ENCODE measurements around the gene CLPTM1L. TPM values are rescaled to one million over a fixed set of nuclear protein-coding genes. Genes with fewer than 3 reads are reported as not detected.

Gene CLPTM1L
- total and polyA plus RNA-seq, 9 of the 15 experiments (the other 6 are each of a cell fraction or from before 2014, with no cell fraction given): 3.5 to 217 (median 177) TPM

- in situ Hi-C loops (cut with MboI): no loop called here
- TF ChIP-seq POLR2AphosphoS5 (IDR thresholded peaks at IDR 0.05; ENCODE audit: control insufficient read depth, insufficient read depth, low read depth, low read length): no peak
- TF ChIP-seq ZNF140 (CRISPR knock-in tag; IDR thresholded peaks at IDR 0.05): no peak
- TF ChIP-seq CBFA2T2 (conservative IDR thresholded peaks at IDR 0.05): no peak
- TF ChIP-seq FOXP4 (CRISPR knock-in tag; IDR thresholded peaks at IDR 0.05; ENCODE audit: borderline replicate concordance): no peak
- TF ChIP-seq E4F1 (CRISPR knock-in tag; IDR thresholded peaks at IDR 0.05; ENCODE audit: borderline replicate concordance): no peak
- TF ChIP-seq TCF7 (IDR thresholded peaks at IDR 0.05; ENCODE audit: borderline replicate concordance): no peak
- TF ChIP-seq TAF15 (IDR thresholded peaks at IDR 0.05; ENCODE audit: low read depth, low read length): no peak
- no peak for TF ChIP-seq BRCA1 (IDR thresholded peaks at IDR 0.05)
- TF ChIP-seq BRCA1 (CRISPR knock-in tag; IDR thresholded peaks at IDR 0.05): no peak
- no peak for TF ChIP-seq RFX1 (IDR thresholded peaks at IDR 0.05)
Measured at GRCh38 chr5:1270426-1270825, 74.5 kb downstream of the CLPTM1L start.

More at GRCh38 chr5:1270426-1270825, 74.5 kb downstream of the CLPTM1L start:
- ChIA-PET CTCF (ENCODE audit: low intra/inter-chr PET ratio) (no interaction called here), POLR2A (no interaction called here)
- Histone ChIP-seq H3K4me2 (ENCODE audit: insufficient read depth, low read length) (no peak overlapping the region), H3K27ac (ENCODE audit: extremely low read depth, low read depth, low read length) (no peak overlapping the region), H3K9ac (ENCODE audit: insufficient read depth in 1 of 2, low read depth in 2 of 2, low read length in 2 of 2) (no peak overlapping the region; a peak in 1 of 4 replicates), H3K79me2 (ENCODE audit: control insufficient read depth, insufficient read depth, low read length) (no peaks in the 10 kb centered on the region), H3K9me3 (replicated peaks; ENCODE audit: control insufficient read depth, insufficient read depth, low read depth, low read length) (no peaks in the 10 kb centered on the region), H3K36me3 (ENCODE audit: control insufficient read depth, insufficient read depth, low read length) (no peaks in the 10 kb centered on the region), H4K20me1 (replicated peaks; ENCODE audit: control insufficient read depth, insufficient read depth, low read length) (0 out of 2 replicates have a peak, but pooled peaks cover 5% of the 10 kb centered on the region), H2AFZ (ENCODE audit: low read depth, low read length) (no peak overlapping the region), H3K27me3 (ENCODE audit: control insufficient read depth in 2 of 2, insufficient read depth in 2 of 2, low read length in 2 of 2) (peaks cover 11 to 63% of the 10 kb centered on the region in 2 experiments), H3K9me1 (ENCODE audit: control insufficient read depth, insufficient read depth, low read length) (no peaks in the 10 kb centered on the region), H3K4me1 (replicated peaks in 1 of 2; ENCODE audit: control insufficient read depth in 2 of 2, insufficient read depth in 2 of 2, low read length in 2 of 2) (peaks cover 0 to 21% of the 10 kb centered on the region in 2 experiments; a peak in 1 of 5 replicates), H3K4me3 (no peak overlapping the region)
- DNase-seq (ENCODE audit: extremely low read depth in 1 of 4, low spot score in 3 of 4) (no peak), FAIRE-seq (no peak), ATAC-seq (no peak)
- WGBS (ENCODE audit: insufficient coverage, low coverage, missing lambda C conversion rate): 27% methylated on average over 22 of the region's 22 CpGs
- BruUV-seq (replicated peaks): no TSS peak
- intact Hi-C loops (cut with micrococcal nuclease): no loop called here

Data from K562 (cell line).